K562 (cell line): ENCODE results near the gene SLC8A2. TPM values are rescaled to one million over a fixed set of nuclear protein-coding genes. Genes with fewer than 3 reads are reported as not detected.

Source experiments
- CCAR2 ChIP-seq: fragments of 200-400 bp; formaldehyde crosslinking; IDR thresholded peaks from 2 replicates; pipeline ENCODE4 v1.6.1; 2017; ENCODE audit warnings: mild to moderate bottlenecking, low read depth, low read length
- ELF4 ChIP-seq: fragments of 450-650 bp; formaldehyde crosslinking; IDR thresholded peaks from 2 replicates; pipeline ENCODE4 v1.4.0; 2022; ENCODE audit warnings: missing genetic modification characterization
- ESRRA ChIP-seq: fragments of 450-650 bp; IDR thresholded peaks from 2 replicates; pipeline ENCODE4 v1.6.1; 2014; ENCODE audit warnings: low read depth, mild to moderate bottlenecking, moderate library complexity, borderline replicate concordance
- HMGN3 ChIP-seq: IDR thresholded peaks from 2 replicates; pipeline ENCODE4 v1.6.1; 2011; ENCODE audit warnings: borderline replicate concordance, low read depth, mild to moderate bottlenecking, mixed read lengths, low read length; ENCODE audit not compliant: insufficient read length; ENCODE audit errors: extremely low read depth
- HNRNPUL1 ChIP-seq: fragments of 200-400 bp; formaldehyde crosslinking; IDR thresholded peaks from 2 replicates; pipeline ENCODE4 v1.6.1; 2017; ENCODE audit warnings: low read length
- ILK ChIP-seq: fragments of 450-650 bp; IDR thresholded peaks from 2 replicates; pipeline ENCODE4 v1.6.1; 2016; ENCODE audit warnings: missing genetic modification characterization, low read depth, mild to moderate bottlenecking, missing compliant biosample characterization, moderate library complexity, borderline replicate concordance
- LCOR ChIP-seq: sonication (generic); formaldehyde crosslinking; IDR thresholded peaks from 2 replicates; pipeline ENCODE4 v1.8.0; 2022; ENCODE audit warnings: mild to moderate bottlenecking, missing genetic modification reagents
- MTA2 ChIP-seq: fragments of 450-650 bp; IDR thresholded peaks from 2 replicates; pipeline ENCODE4 v1.6.1; 2016; ENCODE audit warnings: low read depth
- NCOA6 ChIP-seq: fragments of 450-650 bp; IDR thresholded peaks from 2 replicates; pipeline ENCODE4 v1.6.1; 2017; ENCODE audit warnings: mild to moderate bottlenecking
- NELFE ChIP-seq: IDR thresholded peaks from 2 replicates; pipeline ENCODE4 v1.6.1; 2011; ENCODE audit warnings: mild to moderate bottlenecking; ENCODE audit not compliant: insufficient read depth, insufficient read length
- OTX1 ChIP-seq: fragments of 450-650 bp; formaldehyde crosslinking; IDR thresholded peaks from 2 replicates; pipeline ENCODE4 v1.4.0; 2022; ENCODE audit warnings: mild to moderate bottlenecking
- RAD21 ChIP-seq, 2 experiments: fragments of 250-450 bp in 1 of 2; fragments of 450-650 bp in 1 of 2; sonication (Bioruptor Pico) in 1 of 2; formaldehyde crosslinking in 1 of 2; IDR thresholded peaks in 1 of 2; conservative IDR thresholded peaks in 1 of 2; 2 replicates each; pipeline versions ENCODE4 v1.4.0 to v1.8.0; 2020 to 2022; ENCODE audit warnings: mild to moderate bottlenecking in 2 of 2, moderate library complexity in 1 of 2
- RFX1 ChIP-seq: fragments of 450-650 bp; IDR thresholded peaks from 2 replicates; pipeline ENCODE4 v1.6.1; 2016; ENCODE audit warnings: mild to moderate bottlenecking, moderate library complexity
- SAFB2 ChIP-seq: fragments of 200-400 bp; formaldehyde crosslinking; IDR thresholded peaks from 2 replicates; pipeline ENCODE4 v1.6.1; 2018; ENCODE audit warnings: borderline replicate concordance, low read length, low read depth, moderate library complexity; ENCODE audit not compliant: severe bottlenecking
- SIN3B ChIP-seq: fragments of 450-650 bp; IDR thresholded peaks from 2 replicates; pipeline ENCODE4 v1.6.1; 2017; ENCODE audit warnings: low read depth, mild to moderate bottlenecking, moderate library complexity
- TGIF2 ChIP-seq: sonication (generic); formaldehyde crosslinking; IDR thresholded peaks from 2 replicates; pipeline ENCODE4 v1.8.1; 2022; ENCODE audit warnings: mild to moderate bottlenecking, missing genetic modification reagents, moderate library complexity
- ZNF224 ChIP-seq: sonication (generic); formaldehyde crosslinking; IDR thresholded peaks from 2 replicates; pipeline ENCODE4 v1.8.0; 2022; ENCODE audit warnings: mild to moderate bottlenecking, missing genetic modification reagents
- ZNF655 ChIP-seq: fragments of 250-450 bp; sonication (Bioruptor Pico); IDR thresholded peaks from 2 replicates; pipeline ENCODE4 v1.5.0; 2021
- polyA plus RNA-seq, 8 experiments: library from polyadenylated mRNA; depleted of rRNA in 4 of 8; stranded (reverse) in 5 of 8; unstranded in 3 of 8; fragments of >200 nt; fragmentation: Nextera tagmentation in 2 of 8; fragmentation: Illumina TruSeq in 1 of 8; extraction: Ambion mirVana in 2 of 8; extraction: Trizol in 1 of 8; gene quantifications; 2 replicates each; pipeline versions ENCODE4 v1.2.1 to v1.2.3, GENCODE V29; 2011 to 2014; ENCODE audit warnings: inconsistent platforms in 1 of 8, missing spikeins in 1 of 8
- total RNA-seq, 7 experiments: library from RNA; depleted of rRNA in 6 of 7; stranded (reverse); fragments of >200 nt in 6 of 7; fragmentation: Illumina TruSeq in 2 of 7; extraction: Trizol in 2 of 7; gene quantifications; 2 replicates each; pipeline versions ENCODE4 v1.2.1 to v1.2.3, GENCODE V29; 2011 to 2021; ENCODE audit warnings: low replicate concordance in 1 of 7
- TF ChIP-seq, protein P1 (sequence below): fragments of 250-450 bp; sonication (Bioruptor Pico); IDR thresholded peaks from 2 replicates; pipeline ENCODE4 v1.8.0; 2022; ENCODE audit warnings: inconsistent platforms
- TF ChIP-seq, protein P2 (sequence below): fragments of 450-650 bp; IDR thresholded peaks from 2 replicates; pipeline ENCODE4 v1.6.1; 2016; ENCODE audit warnings: mild to moderate bottlenecking
- TF ChIP-seq, protein P3 (sequence below): fragments of 250-450 bp; sonication (Bioruptor Pico); IDR thresholded peaks from 2 replicates; pipeline ENCODE4 v1.9.0; 2021; ENCODE audit warnings: mild to moderate bottlenecking

The SLC8A2 gene
- total and polyA plus RNA-seq, 9 of the 15 experiments (the other 6 are each of a cell fraction or from before 2014, with no cell fraction given), result 0.07 to 0.66 (median 0.24) TPM; not detected in 3

DNA sequence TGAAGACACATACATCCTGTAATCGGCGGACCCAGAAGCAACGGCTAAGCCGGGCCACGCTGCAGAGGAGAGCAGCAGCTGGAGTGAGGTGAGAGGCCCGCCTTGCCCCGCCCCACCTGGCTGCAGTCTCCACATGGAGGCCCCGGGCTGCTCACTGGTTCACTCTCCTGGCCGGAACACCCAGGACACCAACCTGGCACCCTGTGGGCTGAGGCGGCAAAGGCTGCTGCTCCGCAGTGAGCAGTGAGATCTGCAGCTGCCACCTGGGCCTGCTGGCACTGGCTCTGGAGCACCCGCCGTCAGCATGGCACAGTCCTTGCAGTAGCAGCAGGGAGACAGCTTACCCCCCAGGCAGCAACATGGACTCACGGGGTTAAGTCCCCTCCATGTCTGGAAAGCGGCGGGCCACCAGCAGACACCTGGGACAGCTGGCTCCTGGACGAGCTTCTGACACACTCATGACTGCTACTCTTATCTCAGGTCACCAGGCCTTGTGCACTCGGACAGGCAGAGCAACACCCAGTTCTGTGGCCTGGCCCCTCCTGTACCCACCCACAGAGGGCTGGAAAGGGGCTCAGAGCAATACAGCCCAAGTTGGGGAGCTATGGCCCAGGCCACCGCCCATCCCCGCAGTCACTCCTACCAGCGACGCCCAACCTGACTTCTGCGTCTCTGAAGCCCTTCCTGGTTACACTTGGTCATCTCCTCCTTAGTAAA lies 25.5 kb upstream of the SLC8A2 start (continued):
- TF ChIP-seq HMGN3 (peak; percentile 48), OTX1 (CRISPR knock-in tag) (no peak), RAD21 (CRISPR knock-in tag; conservative IDR thresholded peaks at IDR 0.05 in 1 of 2, IDR thresholded peaks at IDR 0.05 in 1 of 2) (0 out of 4 replicates have a peak, but pooled peaks of 1 of the 2 experiments have one; percentile 5), ZNF655 (no peak), TGIF2 (CRISPR knock-in tag) (no peak), MTA2 (peak; percentile 85), ILK (tag) (no peak), SAFB2 (no peak), HNRNPUL1 (no peak), NELFE (no peak), RFX1 (no peak), ESRRA (no peak), SIN3B (no peak), ZNF224 (CRISPR knock-in tag) (no peak), ELF4 (CRISPR knock-in tag) (no peak), CCAR2 (no peak), LCOR (CRISPR knock-in tag) (no peak), NCOA6 (no peak)
- TF ChIP-seq, protein P1, sequence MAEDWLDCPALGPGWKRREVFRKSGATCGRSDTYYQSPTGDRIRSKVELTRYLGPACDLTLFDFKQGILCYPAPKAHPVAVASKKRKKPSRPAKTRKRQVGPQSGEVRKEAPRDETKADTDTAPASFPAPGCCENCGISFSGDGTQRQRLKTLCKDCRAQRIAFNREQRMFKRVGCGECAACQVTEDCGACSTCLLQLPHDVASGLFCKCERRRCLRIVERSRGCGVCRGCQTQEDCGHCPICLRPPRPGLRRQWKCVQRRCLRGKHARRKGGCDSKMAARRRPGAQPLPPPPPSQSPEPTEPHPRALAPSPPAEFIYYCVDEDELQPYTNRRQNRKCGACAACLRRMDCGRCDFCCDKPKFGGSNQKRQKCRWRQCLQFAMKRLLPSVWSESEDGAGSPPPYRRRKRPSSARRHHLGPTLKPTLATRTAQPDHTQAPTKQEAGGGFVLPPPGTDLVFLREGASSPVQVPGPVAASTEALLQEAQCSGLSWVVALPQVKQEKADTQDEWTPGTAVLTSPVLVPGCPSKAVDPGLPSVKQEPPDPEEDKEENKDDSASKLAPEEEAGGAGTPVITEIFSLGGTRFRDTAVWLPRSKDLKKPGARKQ (CRISPR knock-in tag), result no peak
- TF ChIP-seq, protein P2, sequence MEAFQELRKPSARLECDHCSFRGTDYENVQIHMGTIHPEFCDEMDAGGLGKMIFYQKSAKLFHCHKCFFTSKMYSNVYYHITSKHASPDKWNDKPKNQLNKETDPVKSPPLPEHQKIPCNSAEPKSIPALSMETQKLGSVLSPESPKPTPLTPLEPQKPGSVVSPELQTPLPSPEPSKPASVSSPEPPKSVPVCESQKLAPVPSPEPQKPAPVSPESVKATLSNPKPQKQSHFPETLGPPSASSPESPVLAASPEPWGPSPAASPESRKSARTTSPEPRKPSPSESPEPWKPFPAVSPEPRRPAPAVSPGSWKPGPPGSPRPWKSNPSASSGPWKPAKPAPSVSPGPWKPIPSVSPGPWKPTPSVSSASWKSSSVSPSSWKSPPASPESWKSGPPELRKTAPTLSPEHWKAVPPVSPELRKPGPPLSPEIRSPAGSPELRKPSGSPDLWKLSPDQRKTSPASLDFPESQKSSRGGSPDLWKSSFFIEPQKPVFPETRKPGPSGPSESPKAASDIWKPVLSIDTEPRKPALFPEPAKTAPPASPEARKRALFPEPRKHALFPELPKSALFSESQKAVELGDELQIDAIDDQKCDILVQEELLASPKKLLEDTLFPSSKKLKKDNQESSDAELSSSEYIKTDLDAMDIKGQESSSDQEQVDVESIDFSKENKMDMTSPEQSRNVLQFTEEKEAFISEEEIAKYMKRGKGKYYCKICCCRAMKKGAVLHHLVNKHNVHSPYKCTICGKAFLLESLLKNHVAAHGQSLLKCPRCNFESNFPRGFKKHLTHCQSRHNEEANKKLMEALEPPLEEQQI, result no peak
- TF ChIP-seq, protein P3, sequence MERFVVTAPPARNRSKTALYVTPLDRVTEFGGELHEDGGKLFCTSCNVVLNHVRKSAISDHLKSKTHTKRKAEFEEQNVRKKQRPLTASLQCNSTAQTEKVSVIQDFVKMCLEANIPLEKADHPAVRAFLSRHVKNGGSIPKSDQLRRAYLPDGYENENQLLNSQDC (CRISPR knock-in tag), result no peak
